Right renal pelvis (tissue), 4 donors: ENCODE measurements around the gene SMARCA2. TPM values are rescaled to one million over a fixed set of nuclear protein-coding genes. Genes with fewer than 3 reads are reported as not detected.

ENCODE experiments used
- DNase-seq, 4 donors: peaks; one replicate each; pipeline ENCODE4 v3.0.0-alpha.2; 2013; ENCODE audit warnings: low read depth in 4 of 4, low spot score in 3 of 4, missing footprints in 1 of 4
- polyA plus RNA-seq, 4 donors: library from polyadenylated mRNA; unstranded; fragments of 120-200 nt; gene quantifications; one replicate each; pipeline ENCODE4 v1.2.1, GENCODE V29; 2013; ENCODE audit not compliant: insufficient read length in 4 of 4

Gene SMARCA2
- polyA plus RNA-seq, 4 donors = 105 to 151 (median 134) TPM

DNA sequence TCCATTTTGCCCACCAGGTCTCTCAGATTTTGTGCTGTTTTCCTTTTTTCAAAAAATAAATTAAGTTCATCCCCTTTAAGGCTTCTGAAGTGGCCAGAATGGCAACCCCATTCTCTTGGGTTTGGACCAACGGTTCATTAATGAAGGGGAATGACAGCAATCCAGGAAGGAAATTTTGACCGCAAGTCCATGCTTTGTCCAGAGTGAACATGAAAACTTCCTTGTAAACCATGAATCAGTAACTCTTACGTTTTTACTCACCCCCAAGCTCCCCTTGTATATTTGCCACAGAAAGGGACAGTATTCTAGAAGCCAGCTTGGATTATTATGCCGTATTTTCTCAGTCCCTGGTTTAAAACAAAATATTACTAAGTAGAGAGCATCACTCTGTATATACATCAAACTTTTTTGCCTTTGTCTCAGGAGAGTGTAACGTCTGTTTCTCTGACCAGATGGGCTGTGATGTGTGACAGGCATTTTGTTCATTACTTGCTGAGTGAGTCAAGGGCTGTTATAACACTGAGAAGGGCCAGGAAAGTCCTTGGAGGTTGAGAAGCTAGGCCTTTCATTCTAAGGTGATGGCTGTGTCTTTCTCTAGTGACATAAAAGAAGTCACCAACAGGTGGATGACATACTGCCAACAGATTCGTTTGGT lies 148.2 kb downstream of the SMARCA2 start:
- DNase-seq = no peak

DNA sequence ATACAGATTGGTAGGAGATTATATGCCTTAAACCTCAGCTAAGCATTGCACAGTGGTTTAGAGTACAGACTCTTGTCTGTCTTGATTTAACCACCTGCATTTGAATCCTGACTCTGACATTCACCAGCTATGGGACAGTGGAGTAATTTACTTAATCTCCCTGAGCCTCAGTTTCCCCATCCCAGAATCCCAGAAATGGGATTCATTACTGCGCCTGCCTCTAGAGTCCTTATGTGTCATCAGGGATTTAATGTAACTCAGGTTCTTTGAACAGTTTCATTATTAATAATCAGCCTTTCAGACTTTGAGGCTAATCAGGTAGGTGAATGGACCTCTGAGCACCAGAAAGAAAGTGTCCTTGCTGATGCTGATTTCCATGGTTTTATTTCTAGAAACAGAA lies 149.1 kb downstream of the SMARCA2 start:
- DNase-seq = no peak

DNA sequence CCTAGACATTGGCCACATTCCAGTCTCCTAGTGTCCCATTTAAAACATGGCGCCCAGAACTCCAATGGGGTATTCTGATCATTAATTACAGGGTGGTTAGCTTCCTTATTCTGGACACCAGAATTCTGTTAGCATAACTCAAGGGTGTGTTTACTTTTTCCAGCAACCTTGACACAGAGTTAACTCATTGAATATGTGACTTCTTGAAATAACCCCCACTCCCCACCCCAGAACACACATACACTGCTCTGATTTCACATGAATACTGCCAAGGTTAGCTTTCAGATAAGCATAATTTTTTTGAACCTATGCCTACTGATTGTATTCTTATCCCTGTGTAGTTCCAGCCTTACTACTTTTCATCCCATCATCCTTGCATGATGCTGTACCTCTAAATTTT lies 151.1 kb downstream of the SMARCA2 start:
- no peak for DNase-seq

DNA sequence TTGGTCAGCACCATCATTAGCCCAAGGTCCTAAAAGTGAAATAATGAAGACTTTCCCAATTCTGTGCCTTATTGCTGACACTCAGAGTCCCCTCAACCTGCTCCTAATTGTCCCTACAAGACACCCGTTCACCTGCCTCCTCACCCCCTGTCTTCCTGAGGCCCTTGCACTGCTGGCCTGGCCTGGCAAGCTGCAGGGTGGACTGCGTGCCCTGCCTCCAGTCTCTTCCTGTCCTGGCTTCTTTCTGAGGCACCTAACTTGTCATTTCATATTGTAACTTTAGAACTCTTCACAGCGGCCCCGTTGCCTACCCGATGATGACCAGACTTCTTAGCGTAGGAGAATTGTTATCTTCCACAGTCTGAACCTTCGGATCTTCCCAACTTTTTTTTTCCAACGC lies 153.9 kb downstream of the SMARCA2 start:
- DNase-seq = no peak

DNA sequence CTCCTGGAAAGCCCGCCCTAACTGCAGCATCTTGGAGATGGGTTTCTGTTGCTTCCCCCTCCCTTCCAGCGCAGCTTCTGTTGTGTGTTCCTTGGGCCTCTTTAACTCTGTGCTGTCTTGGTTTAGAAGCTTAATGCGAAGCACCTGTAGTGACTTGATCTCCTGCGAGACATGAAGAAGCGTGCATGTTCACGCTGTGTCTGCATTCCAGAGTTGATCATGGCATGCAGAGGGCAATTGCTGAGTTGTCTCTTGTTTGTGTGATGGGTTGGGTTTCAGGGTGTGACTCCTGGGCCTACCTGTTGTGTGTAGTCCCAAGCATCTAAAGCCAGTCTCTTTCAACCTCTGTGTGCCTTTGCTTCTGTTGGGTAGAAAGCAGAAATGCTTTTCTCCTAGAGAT lies 155.6 kb downstream of the SMARCA2 start:
- DNase-seq = no peak

DNA sequence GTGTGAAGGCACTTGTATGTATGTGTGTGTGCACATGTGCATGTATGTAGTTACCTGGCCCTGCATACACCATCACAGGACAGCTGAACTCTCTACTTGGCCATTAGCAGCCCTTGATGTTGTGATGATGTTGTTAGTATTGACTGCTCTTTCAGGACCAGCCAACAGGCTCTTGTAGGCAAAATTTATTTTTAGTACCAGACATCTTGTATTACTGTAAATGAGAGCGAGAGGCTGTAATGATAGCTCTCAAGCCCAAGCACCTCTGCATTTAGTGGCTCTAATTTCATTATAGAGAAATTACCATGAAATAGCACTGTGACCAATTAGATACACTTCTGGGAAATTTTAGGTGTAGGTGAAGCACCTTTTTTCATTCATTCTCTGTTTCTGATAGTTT lies 158.0 kb downstream of the SMARCA2 start:
- DNase-seq = no peak

DNA sequence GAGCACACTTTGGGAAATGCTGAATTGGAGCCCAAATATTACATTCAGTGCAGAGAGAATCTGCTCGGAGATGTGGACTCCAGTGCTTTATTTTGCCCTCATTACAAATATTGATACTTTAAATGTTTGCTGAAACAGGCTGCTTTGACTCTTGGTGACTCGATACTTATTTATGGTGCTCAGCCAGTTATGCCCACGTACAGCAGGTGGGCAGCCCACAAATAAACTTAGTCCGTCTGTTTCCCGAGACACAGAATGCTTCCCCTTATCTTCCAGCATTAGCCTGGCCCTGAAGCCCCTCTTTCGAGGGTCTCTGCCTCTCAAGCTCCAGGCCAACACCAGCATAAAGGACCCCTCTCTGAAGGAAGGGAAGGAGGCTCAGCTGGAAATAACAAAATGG lies 158.7 kb downstream of the SMARCA2 start:
- DNase-seq = no peak

DNA sequence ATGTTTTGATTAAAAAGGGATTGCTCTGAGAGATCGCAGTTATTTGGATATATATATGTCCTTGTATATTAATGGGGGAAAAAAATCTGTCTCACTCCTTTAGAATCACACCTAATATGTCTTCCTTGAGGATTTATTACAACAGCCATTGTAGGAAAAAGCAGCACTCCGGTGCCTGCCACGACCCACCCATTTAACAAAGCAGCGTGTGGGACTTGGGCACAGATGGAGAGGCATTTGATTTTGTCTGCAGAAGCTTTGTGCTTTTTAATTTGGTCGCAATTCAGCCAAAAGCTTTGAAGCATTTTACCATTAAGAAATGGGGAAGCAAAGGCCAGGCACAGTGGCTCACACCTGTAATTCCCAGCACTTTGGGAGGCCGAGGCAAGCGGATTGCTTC lies 159.2 kb downstream of the SMARCA2 start:
- DNase-seq = no peak

DNA sequence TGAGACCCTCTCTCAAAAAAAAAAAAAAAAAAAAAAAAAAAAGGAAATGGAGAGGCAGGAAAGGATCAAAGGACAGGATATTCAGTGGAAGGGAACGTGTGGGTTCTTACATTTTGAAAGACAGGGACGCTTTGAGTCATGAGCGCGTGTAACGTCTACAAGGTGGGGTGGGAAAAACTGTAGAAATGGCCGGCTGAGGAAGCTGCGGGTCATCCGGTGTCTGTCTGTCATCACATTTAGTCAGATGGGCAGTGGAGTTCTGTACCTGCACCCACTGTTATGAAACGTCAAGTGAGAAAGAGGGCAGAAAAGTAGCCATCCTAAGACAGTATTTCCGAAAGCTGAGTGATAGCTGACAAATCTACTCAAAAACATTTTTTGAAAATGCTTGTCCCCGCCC lies 159.8 kb downstream of the SMARCA2 start:
- no peak for DNase-seq

DNA sequence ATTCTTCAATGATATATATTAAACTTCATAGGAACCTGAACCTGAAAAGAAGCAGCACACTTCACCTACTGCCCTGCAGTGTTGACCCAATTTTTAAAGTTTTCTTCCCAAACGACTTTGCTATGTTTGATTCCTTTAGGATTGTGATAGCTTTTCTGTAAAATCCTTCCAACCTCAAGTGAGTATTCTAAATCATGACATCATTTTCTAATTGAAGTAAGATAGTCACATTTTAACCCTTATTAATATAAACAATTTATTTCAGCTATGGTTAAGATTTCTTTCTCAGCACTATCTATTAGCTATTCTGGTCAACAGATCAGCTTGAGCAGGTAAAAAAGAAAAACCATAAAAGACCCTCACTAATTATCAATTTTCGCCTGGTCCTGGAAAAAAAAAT lies 162.0 kb downstream of the SMARCA2 start:
- DNase-seq = no peak

DNA sequence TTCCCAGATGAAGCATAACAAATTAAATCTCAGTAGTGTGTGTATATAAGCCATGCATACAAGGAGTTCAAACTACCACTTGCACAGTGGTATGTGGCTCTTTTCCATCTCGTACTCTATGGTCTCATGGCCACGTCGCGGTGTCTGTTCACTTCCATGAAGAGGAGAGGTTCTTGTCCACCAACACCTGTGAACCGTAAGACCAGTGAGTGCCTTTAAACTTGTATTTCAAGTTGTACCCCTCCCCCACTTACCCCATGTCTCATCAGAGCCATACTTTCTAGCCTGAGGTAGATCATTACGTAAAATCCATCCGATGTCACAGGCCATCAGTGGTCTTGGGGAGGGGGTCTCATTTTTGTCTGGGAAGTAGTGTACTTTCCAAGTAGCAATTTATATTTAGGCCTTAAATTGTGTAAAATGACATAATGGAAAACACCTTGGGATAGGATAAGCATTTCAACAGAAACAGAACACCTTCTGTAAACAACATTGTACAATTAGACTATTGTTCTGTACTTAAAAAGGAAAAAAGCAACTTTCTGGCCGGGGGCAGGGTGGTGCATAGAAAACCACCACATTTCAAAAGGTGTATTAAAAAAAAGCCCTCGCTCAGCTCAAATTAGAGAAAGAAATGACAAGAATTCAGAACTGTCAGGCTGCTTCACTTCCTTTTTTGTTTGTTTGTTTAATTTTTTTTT lies 163.0 kb downstream of the SMARCA2 start:
- DNase-seq = no peak

DNA sequence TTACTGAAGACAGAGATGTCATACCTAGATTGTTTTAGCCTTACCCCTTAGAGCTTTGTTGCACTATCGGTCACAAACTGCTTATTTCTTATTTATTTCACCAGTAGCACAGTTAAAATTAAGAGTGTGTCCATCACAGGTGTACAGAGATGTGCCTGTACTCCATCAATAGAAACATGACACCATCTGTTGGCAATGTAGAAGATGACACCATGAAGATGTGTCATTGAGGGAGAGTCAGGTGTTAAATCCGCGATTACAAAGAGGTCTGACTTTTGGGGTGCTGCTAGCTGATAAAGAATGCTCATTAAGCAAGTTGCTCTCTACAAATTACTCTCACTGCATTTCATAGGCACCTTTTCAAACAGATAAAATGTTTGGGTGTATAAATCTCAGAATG lies 164.4 kb downstream of the SMARCA2 start:
- no peak for DNase-seq

DNA sequence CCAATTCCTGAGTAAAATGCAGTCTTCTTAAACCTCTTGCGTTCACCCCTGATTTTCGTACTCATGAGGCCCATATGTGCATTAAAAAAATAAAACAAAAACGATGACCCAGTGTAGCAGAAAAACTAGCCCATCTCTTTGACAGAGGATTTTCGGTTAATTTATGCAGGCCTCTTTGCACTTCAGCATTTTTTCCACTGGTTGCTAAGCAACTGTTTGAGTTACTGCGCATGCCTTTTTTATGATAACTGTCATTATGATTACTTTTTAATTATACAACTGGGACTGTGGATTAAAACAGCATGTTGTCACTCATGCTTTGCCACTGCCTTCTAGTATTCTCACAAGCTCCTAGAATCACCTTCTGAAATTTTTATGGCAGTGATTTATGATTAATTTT lies 165.0 kb downstream of the SMARCA2 start:
- peak in 1 of 4 donors; percentile 27 for DNase-seq

DNA sequence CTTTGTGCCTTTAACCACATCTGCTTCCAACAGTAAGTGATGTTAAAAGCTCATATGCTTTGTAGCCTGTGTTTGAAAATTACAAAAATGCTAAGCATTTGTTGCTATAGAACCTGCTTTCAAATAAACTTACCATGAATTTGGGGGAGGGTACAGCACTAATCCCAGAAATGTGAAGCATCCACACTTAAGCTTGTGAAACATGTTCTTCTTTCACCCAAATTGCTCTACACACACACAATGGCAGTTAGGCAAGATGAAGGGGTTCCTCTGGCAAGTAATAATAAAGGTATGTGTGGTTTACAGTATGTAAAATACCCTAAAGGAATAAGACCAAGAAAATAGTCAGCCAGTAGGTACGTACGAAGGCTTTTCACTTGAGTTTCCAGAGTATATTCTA lies 165.6 kb downstream of the SMARCA2 start:
- DNase-seq = no peak

DNA sequence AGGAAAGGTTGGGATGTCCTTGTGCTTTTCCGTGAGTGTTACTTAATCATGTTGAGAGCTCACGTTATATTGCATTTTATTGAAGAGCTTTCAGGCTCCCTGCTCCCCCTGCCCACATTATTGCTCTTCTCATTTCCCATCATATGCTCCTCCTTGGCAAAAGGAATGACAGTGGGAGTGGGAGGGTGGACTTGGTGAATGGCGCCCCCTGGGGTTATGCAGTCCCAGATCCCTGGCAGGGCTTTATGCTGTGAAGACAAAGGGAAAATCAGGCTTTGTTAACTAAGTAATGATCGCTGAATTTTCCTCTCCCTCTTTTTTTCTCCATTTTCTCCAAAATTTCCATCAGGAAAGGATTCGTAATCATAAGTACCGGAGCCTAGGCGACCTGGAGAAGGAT lies 166.6 kb downstream of the SMARCA2 start:
- no peak for DNase-seq

DNA sequence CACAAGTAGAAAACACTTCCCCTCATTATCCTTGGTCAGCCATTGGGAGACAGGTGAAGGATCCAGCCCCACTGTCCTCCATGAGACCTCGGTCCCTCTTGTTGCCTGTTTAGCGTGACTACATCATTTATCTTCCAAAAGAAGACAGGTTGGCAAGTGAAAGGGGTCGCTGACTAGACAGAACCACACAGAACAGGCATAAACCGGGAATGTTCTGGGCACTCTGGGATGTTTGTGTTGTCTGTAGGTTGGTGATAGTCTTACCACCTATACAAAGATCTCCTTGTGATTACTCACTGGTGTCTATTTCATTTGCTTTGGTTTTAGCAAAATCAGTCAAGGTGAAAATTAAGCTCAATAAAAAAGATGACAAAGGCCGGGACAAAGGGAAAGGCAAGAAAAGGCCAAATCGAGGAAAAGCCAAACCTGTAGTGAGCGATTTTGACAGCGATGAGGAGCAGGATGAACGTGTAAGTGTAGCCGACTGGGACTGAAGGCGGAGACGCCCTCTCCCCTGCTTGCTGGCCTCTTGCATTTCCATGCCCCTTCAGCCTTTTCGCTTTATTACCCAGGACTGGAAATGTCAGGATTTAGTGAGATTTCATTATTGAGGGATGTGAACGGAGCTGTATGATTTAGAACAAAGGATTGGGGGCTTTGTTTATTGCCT lies 175.9 kb downstream of the SMARCA2 start:
- DNase-seq = no peak

DNA sequence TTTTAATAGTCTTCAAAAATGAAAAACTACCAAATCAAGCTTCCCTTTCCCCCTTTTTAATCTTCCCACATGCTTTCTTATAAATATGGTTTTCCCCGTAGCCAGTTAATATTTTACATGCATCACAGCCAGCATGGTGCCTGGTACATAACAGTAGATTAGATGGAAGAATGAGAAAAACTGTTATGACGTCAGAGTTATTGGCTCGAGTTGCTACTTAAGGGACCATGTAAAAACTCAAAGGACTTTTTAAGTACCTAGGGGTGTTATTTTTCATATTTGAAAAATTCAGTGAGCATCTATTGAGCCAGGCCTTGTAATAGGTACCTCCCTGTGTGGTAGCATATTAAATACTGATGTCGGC lies 176.4 kb downstream of the SMARCA2 start:
- DNase-seq = no peak

DNA sequence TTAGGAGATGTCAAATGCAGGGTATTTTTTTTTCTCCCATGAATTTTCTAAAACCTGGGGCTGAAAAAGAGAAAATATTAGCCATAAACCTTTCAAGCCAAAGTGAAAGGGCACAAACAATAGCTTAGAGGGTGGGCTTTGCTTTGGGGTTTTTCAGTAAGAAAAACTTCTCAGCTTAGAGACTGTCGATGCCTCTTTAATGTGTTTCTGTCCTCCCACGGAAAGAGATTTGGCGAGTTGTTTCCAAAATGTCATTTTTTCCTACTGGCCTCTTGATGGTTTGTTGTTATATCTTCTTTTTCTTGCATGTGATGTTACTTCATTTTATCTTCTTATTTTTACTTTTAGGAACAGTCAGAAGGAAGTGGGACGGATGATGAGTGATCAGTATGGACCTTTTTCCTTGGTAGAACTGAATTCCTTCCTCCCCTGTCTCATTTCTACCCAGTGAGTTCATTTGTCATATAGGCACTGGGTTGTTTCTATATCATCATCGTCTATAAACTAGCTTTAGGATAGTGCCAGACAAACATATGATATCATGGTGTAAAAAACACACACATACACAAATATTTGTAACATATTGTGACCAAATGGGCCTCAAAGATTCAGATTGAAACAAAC lies 177.3 kb downstream of the SMARCA2 start:
- no peak for DNase-seq

DNA sequence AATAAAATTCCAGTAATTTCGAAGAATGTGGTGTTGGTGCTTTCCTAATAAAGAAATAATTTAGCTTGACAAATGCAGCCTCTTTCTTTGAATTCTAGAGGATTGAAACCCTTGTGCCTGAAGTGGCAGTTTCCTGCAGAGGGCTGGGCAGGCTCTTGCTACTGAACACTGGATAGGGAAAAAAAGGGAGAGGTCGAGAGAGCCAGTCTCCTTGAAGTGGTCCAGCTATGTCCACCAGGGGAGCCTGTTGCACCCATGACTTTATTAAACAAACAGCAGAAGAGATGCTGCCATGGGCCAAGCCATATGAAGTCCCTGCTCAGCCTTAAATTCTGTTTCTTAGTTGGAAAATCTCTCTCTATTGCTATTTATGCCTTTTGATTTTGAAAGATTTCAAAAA lies 178.4 kb downstream of the SMARCA2 start:
- no peak for DNase-seq

DNA sequence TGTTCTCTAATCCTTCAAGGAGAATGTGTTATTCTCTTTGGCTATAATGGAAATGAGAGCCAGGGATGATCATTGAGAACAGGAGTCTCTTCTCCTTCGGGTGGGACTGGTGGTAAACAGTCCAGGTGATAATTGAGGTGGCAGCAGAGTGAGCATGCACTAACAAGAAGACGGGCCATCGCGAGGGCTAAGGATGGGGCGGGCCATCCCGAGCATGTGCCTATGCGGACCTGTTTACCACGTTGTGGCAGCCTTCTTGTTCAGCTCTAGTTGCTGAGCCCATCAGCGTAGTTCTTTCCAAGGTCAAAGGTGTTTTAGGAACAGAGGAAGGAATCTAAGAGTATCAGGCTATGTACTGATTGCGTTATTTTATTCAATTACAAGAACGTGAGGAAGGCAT lies 180.1 kb downstream of the SMARCA2 start:
- no peak for DNase-seq

DNA sequence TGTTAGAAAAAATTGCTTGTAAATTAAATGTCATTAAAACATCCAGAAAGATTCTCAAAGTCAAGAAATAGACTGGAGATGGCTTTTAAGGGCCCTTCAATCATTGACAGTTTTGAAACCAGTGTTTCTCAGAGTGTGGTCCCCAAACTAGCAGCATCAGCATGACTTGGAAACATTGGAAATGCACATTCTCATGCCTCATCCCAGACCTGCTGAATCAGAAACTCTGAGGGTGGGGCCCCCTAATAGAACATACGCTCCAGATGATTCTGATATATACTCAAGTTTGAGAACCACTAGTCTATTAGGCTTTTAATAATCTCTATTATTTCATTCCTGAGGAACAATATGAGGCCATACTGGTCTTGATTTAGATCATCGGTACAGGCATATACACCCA lies 181.6 kb downstream of the SMARCA2 start:
- DNase-seq = no peak
